Esophagus muscularis mucosa (tissue), 3 donors: ENCODE data around the gene LCOR.

ENCODE experiments used
- POLR2A ChIP-seq: fragments of 450-650 bp; IDR thresholded peaks from one replicate; pipeline ENCODE4 v1.6.1; 2017; ENCODE audit warnings: antibody characterized with exemption, moderate library complexity, mild to moderate bottlenecking, low read depth
- POLR2AphosphoS5 ChIP-seq, 2 donors: sonication (generic); formaldehyde crosslinking; IDR thresholded peaks; one replicate each; pipeline ENCODE4 v1.6.1; 2017; ENCODE audit warnings: antibody characterized with exemption in 2 of 2
- TF ChIP-seq, protein P1 (sequence below), 3 experiments: fragments of 200-600 bp in 2 of 3; fragments of 450-650 bp in 1 of 3; sonication (generic) in 2 of 3; IDR thresholded peaks; one replicate each; pipeline ENCODE4 v1.5.1; 2017 to 2019; ENCODE audit warnings: antibody characterized with exemption in 3 of 3, mild to moderate bottlenecking in 2 of 3, moderate library complexity in 1 of 3

GRCh38 chr10:96998329-96998888, 166.3 kb downstream of the LCOR start:
- TF ChIP-seq, protein P1, sequence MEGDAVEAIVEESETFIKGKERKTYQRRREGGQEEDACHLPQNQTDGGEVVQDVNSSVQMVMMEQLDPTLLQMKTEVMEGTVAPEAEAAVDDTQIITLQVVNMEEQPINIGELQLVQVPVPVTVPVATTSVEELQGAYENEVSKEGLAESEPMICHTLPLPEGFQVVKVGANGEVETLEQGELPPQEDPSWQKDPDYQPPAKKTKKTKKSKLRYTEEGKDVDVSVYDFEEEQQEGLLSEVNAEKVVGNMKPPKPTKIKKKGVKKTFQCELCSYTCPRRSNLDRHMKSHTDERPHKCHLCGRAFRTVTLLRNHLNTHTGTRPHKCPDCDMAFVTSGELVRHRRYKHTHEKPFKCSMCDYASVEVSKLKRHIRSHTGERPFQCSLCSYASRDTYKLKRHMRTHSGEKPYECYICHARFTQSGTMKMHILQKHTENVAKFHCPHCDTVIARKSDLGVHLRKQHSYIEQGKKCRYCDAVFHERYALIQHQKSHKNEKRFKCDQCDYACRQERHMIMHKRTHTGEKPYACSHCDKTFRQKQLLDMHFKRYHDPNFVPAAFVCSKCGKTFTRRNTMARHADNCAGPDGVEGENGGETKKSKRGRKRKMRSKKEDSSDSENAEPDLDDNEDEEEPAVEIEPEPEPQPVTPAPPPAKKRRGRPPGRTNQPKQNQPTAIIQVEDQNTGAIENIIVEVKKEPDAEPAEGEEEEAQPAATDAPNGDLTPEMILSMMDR (IDR thresholded peaks at IDR 0.05), result no peak
- no peak for TF ChIP-seq POLR2A
- no peak for TF ChIP-seq POLR2AphosphoS5 (IDR thresholded peaks at IDR 0.05)
